ENCODE results near the gene SBF2. TPM values are rescaled to one million over a fixed set of nuclear protein-coding genes. Genes with fewer than 3 reads are reported as not detected.
A peak's percentile ranks its signal among the peaks of the same experiment; 100 is the strongest.

The SBF2 gene
- polyA plus RNA-seq, 4 donors = 10.0 to 50.5 (median 15.1) TPM

GRCh38 chr11:10311802-10312201 is 17.8 kb upstream of the SBF2 start:
- no peak overlapping the region for H3K4me3 ChIP-seq (ENCODE audit: low read depth in 1 of 3, low read length in 3 of 3)
- peaks cover 3 to 15% (median 12%) of the 10 kb centered on the region in 3 donors for H3K4me1 ChIP-seq (ENCODE audit: control insufficient read depth in 3 of 3, insufficient read depth in 2 of 3, low read depth in 1 of 3, low read length in 2 of 3)
- H3K36me3 ChIP-seq (ENCODE audit: control insufficient read depth in 3 of 3, insufficient read depth in 2 of 3, low read depth in 1 of 3, low read length in 3 of 3) = no peaks in the 10 kb centered on the region
- no peak for FAIRE-seq
- DNase-seq = no peak
- no peaks in the 10 kb centered on the region for H3K9me3 ChIP-seq (ENCODE audit: control insufficient read depth in 2 of 2, insufficient read depth in 1 of 2, low read depth in 1 of 2, low read length in 1 of 2)
- 91 to 93% (median 92%) methylated on average over 2 of the region's 2 CpGs for WGBS, 3 donors
- H3K27me3 ChIP-seq (ENCODE audit: control insufficient read depth in 3 of 3, insufficient read depth in 3 of 3, low read length in 3 of 3) = peaks cover 0 to 16% (median 0%) of the 10 kb centered on the region in 3 donors
- H3K27ac ChIP-seq (ENCODE audit: low read depth in 1 of 3, low read length in 2 of 3) = no peak overlapping the region

DNA sequence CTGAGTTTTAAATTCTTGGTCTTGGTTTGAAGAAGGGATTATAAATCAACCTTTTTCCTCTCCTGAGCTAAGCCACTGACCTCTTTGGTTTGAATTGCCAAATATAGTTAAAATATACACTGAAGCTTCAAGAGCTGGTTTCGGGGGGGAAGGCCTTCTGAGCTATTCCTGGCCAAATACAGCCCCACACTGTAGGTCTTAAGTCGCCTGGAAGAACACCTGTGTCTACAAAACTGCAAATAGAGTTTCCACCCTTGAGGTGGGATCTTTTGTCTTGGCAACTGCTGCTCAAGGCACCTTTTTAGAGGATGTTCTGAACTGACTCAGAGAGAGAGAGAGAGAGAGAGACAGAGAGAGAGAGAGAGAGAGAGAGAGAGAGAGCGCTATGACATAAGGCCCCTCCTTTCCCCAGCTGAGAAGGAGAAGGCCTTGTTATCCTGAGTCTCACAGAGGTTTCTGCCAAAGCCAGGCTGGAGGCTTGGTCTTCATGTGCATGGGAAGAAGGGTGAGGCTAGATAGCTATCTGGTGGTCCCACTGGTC is 16.4 kb upstream of the SBF2 start:
- H3K4me1 ChIP-seq (ENCODE audit: control insufficient read depth in 3 of 3, insufficient read depth in 2 of 3, low read depth in 1 of 3, low read length in 2 of 3) = peaks cover 3 to 19% (median 17%) of the 10 kb centered on the region in 3 donors
- FAIRE-seq (no peak), DNase-seq (no peak)
- H3K36me3 ChIP-seq (ENCODE audit: control insufficient read depth in 3 of 3, insufficient read depth in 2 of 3, low read depth in 1 of 3, low read length in 3 of 3) = no peaks in the 10 kb centered on the region
- no peak overlapping the region for H3K27ac ChIP-seq (ENCODE audit: low read depth in 1 of 3, low read length in 2 of 3)
- 58 to 78% (median 74%) methylated on average over 2 to 3 of the region's 3 CpGs for WGBS, 3 donors
- H3K4me3 ChIP-seq (ENCODE audit: low read depth in 1 of 3, low read length in 3 of 3) = no peak overlapping the region
- H3K27me3 ChIP-seq (ENCODE audit: control insufficient read depth in 3 of 3, insufficient read depth in 3 of 3, low read length in 3 of 3) = peaks cover 0 to 29% (median 0%) of the 10 kb centered on the region in 3 donors
- no peaks in the 10 kb centered on the region for H3K9me3 ChIP-seq (ENCODE audit: control insufficient read depth in 2 of 2, insufficient read depth in 1 of 2, low read depth in 1 of 2, low read length in 1 of 2)

DNA sequence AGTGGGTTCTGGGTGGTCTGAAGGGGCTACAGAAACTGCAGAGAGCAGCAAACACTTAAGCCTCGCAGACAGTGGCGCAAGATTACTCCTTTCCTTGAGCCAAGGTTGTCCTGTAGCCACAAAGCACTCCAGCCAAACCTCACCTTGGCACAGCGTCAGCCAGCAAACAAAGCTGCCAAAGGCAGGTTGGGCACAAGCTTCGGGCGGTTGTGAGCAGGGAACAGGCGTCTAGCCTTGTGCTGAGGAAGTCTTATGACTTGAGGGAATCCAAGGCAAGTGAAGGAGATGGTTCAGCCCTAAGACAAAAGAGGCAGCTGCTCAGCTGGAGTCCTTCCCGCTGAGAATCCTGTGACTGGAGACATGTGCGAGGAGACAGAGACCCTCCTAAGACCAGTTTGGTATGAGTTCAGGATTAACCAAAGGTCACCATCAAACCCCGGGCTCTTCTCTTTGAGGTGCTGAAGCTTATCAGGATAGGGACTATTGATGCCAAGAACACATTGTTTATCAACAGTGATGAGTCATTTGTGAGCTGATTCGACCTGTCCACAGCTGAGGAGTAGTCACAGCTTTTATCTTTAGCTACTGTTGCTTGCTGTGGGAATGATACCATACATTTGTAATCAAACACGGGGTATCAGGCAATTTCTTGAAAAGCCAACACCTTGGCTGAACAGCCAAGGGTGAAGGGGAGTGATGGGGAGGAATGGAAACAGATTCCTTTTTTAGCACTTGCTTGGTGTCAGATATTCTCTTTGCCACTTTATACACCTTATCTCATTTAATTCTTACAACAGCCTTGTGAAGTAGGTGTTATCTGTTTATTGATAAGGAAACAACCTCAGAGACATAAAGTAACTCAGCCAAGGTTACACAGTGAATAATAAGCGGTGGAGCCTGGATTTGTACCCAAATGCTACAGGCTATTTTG is 15.4 kb upstream of the SBF2 start:
- H3K27ac ChIP-seq (ENCODE audit: low read depth in 1 of 3, low read length in 2 of 3) = peak overlapping the region in 2 of 3 donors; percentile 64 to 67
- FAIRE-seq (no peak), DNase-seq (peak in 1 of 2 donors; percentile 73)
- H3K4me1 ChIP-seq (ENCODE audit: control insufficient read depth in 3 of 3, insufficient read depth in 2 of 3, low read depth in 1 of 3, low read length in 2 of 3) = peaks cover 3 to 22% (median 17%) of the 10 kb centered on the region in 3 donors
- H3K27me3 ChIP-seq (ENCODE audit: control insufficient read depth in 3 of 3, insufficient read depth in 3 of 3, low read length in 3 of 3) = peaks cover 0 to 29% (median 0%) of the 10 kb centered on the region in 3 donors
- 13 to 51% (median 28%) methylated on average over 12 of the region's 12 CpGs for WGBS, 3 donors
- no peaks in the 10 kb centered on the region for H3K36me3 ChIP-seq (ENCODE audit: control insufficient read depth in 3 of 3, insufficient read depth in 2 of 3, low read depth in 1 of 3, low read length in 3 of 3)
- no peaks in the 10 kb centered on the region for H3K9me3 ChIP-seq (ENCODE audit: control insufficient read depth in 2 of 2, insufficient read depth in 1 of 2, low read depth in 1 of 2, low read length in 1 of 2)
- H3K4me3 ChIP-seq (ENCODE audit: low read depth in 1 of 3, low read length in 3 of 3) = no peak overlapping the region

DNA sequence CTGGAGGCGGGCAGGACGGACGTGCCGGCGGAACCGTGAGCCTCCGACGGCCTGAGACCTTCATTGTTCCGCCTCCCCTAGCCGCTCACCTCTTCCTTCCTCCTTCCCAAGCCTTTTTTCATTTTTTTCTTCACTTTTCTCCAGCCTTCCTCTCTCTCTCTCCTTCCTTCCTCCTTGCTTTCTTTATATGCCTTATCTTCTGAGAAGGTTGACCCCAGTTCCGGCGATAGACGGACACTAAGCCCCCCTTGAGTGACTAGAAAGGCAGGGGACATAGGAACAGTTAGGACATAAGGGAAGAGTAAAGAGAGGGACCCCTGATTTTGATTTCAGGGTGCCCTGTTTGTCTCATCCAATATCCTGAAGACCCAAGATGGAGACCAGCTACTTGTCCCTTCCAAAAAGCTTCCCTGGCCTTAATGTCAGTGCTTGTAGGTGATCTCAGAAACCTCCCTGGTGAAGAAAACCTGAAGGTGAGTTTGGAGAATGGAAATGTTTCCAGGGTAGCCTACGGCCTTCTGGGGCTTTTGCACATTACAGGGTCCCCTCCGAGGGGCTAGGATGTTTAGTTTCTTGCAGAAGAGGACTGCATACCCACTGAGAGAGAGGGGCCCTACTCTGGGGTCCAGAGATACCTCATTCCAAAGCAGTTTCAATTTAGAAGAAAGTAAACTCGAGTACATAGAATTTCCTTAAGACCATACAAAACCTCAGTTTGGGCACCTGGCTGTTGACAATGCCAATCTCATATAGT is 14.4 kb upstream of the SBF2 start:
- DNase-seq = no peak
- 15 to 20% (median 18%) methylated on average over 16 of the region's 16 CpGs for WGBS, 3 donors

DNA sequence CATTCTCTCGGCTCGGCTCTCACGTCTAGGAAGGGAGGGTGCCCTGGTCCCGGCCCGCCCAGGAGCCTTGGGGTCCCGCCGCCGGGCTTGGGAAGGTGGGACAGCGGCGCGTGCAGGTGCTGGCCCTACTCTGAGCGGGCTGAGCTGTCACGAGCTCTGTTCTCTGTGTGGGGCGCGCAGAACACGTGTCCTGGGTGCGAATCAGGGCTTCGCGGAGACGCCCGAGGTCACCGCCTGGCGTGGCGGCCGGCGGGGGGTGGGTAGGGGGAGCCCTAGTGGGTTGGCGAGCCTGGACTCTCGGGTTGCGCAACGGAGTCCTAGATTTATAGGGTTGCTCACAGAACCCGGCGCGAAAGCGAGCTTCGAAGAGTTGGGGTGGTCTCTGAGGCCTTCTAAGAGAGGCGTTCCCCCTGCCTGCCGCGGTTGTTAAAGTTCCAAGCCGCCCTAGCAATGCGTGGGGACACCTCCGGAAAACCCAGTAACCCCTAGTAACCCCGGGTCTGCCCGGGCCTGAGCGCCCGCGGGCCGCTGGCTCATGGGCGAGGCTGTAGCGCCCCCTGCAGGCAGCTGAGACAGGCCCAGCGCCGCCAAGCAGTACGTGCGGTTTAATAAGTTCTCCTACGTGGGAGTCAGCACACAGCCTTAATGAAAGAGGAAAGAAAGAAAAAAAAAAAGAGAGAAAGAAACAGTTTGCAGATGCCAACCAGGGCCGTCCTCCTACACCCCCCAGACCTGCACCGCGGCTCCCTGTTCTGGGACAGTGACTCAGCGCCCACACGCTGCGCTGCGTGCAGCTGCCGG is 13.6 kb upstream of the SBF2 start:
- H3K27me3 ChIP-seq (ENCODE audit: control insufficient read depth in 3 of 3, insufficient read depth in 3 of 3, low read length in 3 of 3) = peaks cover 0 to 29% (median 0%) of the 10 kb centered on the region in 3 donors
- H3K9me3 ChIP-seq (ENCODE audit: control insufficient read depth in 2 of 2, insufficient read depth in 1 of 2, low read depth in 1 of 2, low read length in 1 of 2) = no peaks in the 10 kb centered on the region
- peaks cover 3 to 24% (median 17%) of the 10 kb centered on the region in 3 donors for H3K4me1 ChIP-seq (ENCODE audit: control insufficient read depth in 3 of 3, insufficient read depth in 2 of 3, low read depth in 1 of 3, low read length in 2 of 3)
- H3K27ac ChIP-seq (ENCODE audit: low read depth in 1 of 3, low read length in 2 of 3) = peak overlapping the region in 2 of 3 donors; percentile 39 to 79
- DNase-seq (peak; percentile 74 to 92), FAIRE-seq (no peak)
- no peaks in the 10 kb centered on the region for H3K36me3 ChIP-seq (ENCODE audit: control insufficient read depth in 3 of 3, insufficient read depth in 2 of 3, low read depth in 1 of 3, low read length in 3 of 3)
- peak overlapping the region; percentile 54 to 79 (median 56) for H3K4me3 ChIP-seq (ENCODE audit: low read depth in 1 of 3, low read length in 3 of 3)
- 0 to 2% (median 2%) methylated on average over 57 to 62 of the region's 62 CpGs for WGBS, 3 donors

More for the DNA sequence above, 14.4 kb upstream of the SBF2 start:
- Histone ChIP-seq H3K27me3 (ENCODE audit: control insufficient read depth in 3 of 3, insufficient read depth in 3 of 3, low read length in 3 of 3) (peaks cover 0 to 29% (median 0%) of the 10 kb centered on the region in 3 donors), H3K4me3 (ENCODE audit: low read depth in 1 of 3, low read length in 3 of 3) (peak overlapping the region; percentile 19 to 79 (median 56)), H3K27ac (ENCODE audit: low read depth in 1 of 3, low read length in 2 of 3) (peak overlapping the region; percentile 39 to 79 (median 64)), H3K4me1 (ENCODE audit: control insufficient read depth in 3 of 3, insufficient read depth in 2 of 3, low read depth in 1 of 3, low read length in 2 of 3) (peaks cover 3 to 24% (median 17%) of the 10 kb centered on the region in 3 donors), H3K9me3 (ENCODE audit: control insufficient read depth in 2 of 2, insufficient read depth in 1 of 2, low read depth in 1 of 2, low read length in 1 of 2) (no peaks in the 10 kb centered on the region), H3K36me3 (ENCODE audit: control insufficient read depth in 3 of 3, insufficient read depth in 2 of 3, low read depth in 1 of 3, low read length in 3 of 3) (no peaks in the 10 kb centered on the region)
- FAIRE-seq = no peak

DNA sequence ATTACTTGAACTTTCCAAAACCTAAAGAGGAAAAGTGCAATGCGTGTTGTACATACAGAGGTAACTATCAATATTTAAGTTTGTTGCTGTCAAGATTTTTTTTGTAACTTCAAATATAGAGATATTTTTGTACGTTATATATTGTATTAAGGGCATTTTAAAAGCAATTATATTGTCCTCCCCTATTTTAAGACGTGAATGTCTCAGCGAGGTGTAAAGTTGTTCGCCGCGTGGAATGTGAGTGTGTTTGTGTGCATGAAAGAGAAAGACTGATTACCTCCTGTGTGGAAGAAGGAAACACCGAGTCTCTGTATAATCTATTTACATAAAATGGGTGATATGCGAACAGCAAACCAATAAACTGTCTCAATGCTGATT is 13.0 kb upstream of the SBF2 start:
- 1 to 16% (median 7%) methylated on average over 9 of the region's 9 CpGs for WGBS, 3 donors
- DNase-seq = no peak
- no peak for FAIRE-seq
- Histone ChIP-seq H3K27me3 (ENCODE audit: control insufficient read depth in 3 of 3, insufficient read depth in 3 of 3, low read length in 3 of 3) (peaks cover 0 to 29% (median 0%) of the 10 kb centered on the region in 3 donors), H3K9me3 (ENCODE audit: control insufficient read depth in 2 of 2, insufficient read depth in 1 of 2, low read depth in 1 of 2, low read length in 1 of 2) (no peaks in the 10 kb centered on the region), H3K4me3 (ENCODE audit: low read depth in 1 of 3, low read length in 3 of 3) (peak overlapping the region; percentile 54 to 79 (median 56)), H3K36me3 (ENCODE audit: control insufficient read depth in 3 of 3, insufficient read depth in 2 of 3, low read depth in 1 of 3, low read length in 3 of 3) (no peaks in the 10 kb centered on the region), H3K27ac (ENCODE audit: low read depth in 1 of 3, low read length in 2 of 3) (peak overlapping the region; percentile 34 to 79 (median 39)), H3K4me1 (ENCODE audit: control insufficient read depth in 3 of 3, insufficient read depth in 2 of 3, low read depth in 1 of 3, low read length in 2 of 3) (peaks cover 3 to 27% (median 17%) of the 10 kb centered on the region in 3 donors)

DNA sequence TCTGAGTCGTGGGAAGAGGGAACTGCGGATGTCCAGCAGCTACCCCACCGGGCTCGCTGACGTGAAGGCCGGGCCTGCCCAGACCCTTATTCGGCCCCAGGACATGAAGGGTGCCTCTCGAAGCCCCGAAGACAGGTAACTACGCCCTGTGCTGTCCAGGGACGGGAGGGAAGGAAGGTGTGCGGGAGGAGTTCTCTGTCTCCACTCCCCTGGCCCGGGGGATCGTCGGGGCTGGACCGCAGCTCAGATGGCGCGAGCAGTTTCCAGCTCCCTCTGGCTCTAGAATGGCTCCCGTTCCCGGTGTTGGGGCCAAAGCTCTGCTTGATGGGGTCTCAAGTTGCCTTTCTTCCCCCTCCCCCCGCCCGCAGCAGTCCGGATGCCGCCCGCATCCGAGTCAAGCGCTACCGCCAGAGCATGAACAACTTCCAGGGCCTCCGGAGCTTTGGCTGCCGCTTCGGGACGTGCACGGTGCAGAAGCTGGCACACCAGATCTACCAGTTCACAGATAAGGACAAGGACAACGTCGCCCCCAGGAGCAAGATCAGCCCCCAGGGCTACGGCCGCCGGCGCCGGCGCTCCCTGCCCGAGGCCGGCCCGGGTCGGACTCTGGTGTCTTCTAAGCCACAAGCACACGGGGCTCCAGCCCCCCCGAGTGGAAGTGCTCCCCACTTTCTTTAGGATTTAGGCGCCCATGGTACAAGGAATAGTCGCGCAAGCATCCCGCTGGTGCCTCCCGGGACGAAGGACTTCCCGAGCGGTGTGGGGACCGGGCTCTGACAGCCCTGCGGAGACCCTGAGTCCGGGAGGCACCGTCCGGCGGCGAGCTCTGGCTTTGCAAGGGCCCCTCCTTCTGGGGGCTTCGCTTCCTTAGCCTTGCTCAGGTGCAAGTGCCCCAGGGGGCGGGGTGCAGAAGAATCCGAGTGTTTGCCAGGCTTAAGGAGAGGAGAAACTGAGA is 12.2 kb upstream of the SBF2 start:
- Histone ChIP-seq H3K4me1 (ENCODE audit: control insufficient read depth in 3 of 3, insufficient read depth in 2 of 3, low read depth in 1 of 3, low read length in 2 of 3) (peaks cover 3 to 31% (median 17%) of the 10 kb centered on the region in 3 donors), H3K36me3 (ENCODE audit: control insufficient read depth in 3 of 3, insufficient read depth in 2 of 3, low read depth in 1 of 3, low read length in 3 of 3) (no peaks in the 10 kb centered on the region), H3K27me3 (ENCODE audit: control insufficient read depth in 3 of 3, insufficient read depth in 3 of 3, low read length in 3 of 3) (peaks cover 0 to 29% (median 0%) of the 10 kb centered on the region in 3 donors), H3K27ac (ENCODE audit: low read depth in 1 of 3, low read length in 2 of 3) (peak overlapping the region; percentile 62 to 97 (median 71)), H3K4me3 (ENCODE audit: low read depth in 1 of 3, low read length in 3 of 3) (peak overlapping the region; percentile 54 to 79 (median 56)), H3K9me3 (ENCODE audit: control insufficient read depth in 2 of 2, insufficient read depth in 1 of 2, low read depth in 1 of 2, low read length in 1 of 2) (no peaks in the 10 kb centered on the region)
- DNase-seq (peak in 1 of 2 donors; percentile 60), FAIRE-seq (no peak)
- 0 to 3% (median 2%) methylated on average over 64 to 65 of the region's 65 CpGs for whole genome bisulfite sequencing, 3 donors

All from small intestine (tissue), 7 donors.